ENCODE measurements around the gene CAPN9. TPM values are rescaled to one million over a fixed set of nuclear protein-coding genes. Genes with fewer than 3 reads are reported as not detected.
"Not testable (repeated sequence)": the region's sequence is repeated elsewhere in the genome, so short reads cannot be mapped to it uniquely, and the experiment has no call there.

Gene CAPN9
- total RNA-seq (not detected), polyA plus RNA-seq (not detected)

- Mint-ChIP-seq H3K36me3 (no peaks in the 10 kb centered on the region), H3K27ac (peak within 1 kb of the TSS in 1 of 8 donors; percentile 23), H3K4me3 (no peak within 1 kb of the TSS), H3K9me3 (no peaks in the 10 kb centered on the region), H3K27me3 (peaks cover 13 to 15% of the 10 kb centered on the region in 2 donors), H3K4me1 (no peaks in the 10 kb centered on the region)
- no peaks in the 10 kb centered on the region for H3K36me3 ChIP-seq (ENCODE audit: insufficient read depth, low read length)
- no peak within 1 kb of the TSS for H3K27ac ChIP-seq (ENCODE audit: low read depth, low read length)
- DNase-seq: no peak
- H3K4me3 ChIP-seq (ENCODE audit: low read length): no peak within 1 kb of the TSS
- no peaks in the 10 kb centered on the region for H3K4me1 ChIP-seq (ENCODE audit: insufficient read depth, low read length)
- no peaks in the 10 kb centered on the region for H3K9me3 ChIP-seq (ENCODE audit: low read length)
- POLR2A ChIA-PET: no interaction called here
- CTCF ChIA-PET: no interaction called here
- H3K27me3 ChIP-seq (ENCODE audit: insufficient read depth, low read length, poor library complexity, severe bottlenecking): no peaks in the 10 kb centered on the region
Observed at GRCh38 chr1:230747127-230747730, at the start of gene CAPN9. CAPN9 (plus strand) TSS chr1:230747388; CDS start chr1:230747497, 109 bp downstream.

- Mint-ChIP-seq H3K27ac (no peak overlapping the region), H3K27me3 (peaks cover 4 to 7% of the 10 kb centered on the region in 2 donors), H3K9me3 (no peaks in the 10 kb centered on the region), H3K36me3 (peaks cover 0 to 13% (median 4%) of the 10 kb centered on the region in 3 donors), H3K4me1 (peaks cover 0 to 4% (median 2%) of the 10 kb centered on the region in 3 donors), H3K4me3 (no peak overlapping the region)
- POLR2A ChIA-PET: no interaction called here
- no peak overlapping the region for H3K27ac ChIP-seq (ENCODE audit: low read depth, low read length)
- CTCF ChIA-PET: no interaction called here
- no peaks in the 10 kb centered on the region for H3K4me1 ChIP-seq (ENCODE audit: insufficient read depth, low read length)
- no peaks in the 10 kb centered on the region for H3K36me3 ChIP-seq (ENCODE audit: insufficient read depth, low read length)
- no peak for DNase-seq
- H3K27me3 ChIP-seq (ENCODE audit: insufficient read depth, low read length, poor library complexity, severe bottlenecking): peaks cover 3% of the 10 kb centered on the region
- H3K4me3 ChIP-seq (ENCODE audit: low read length): no peak overlapping the region
- no peaks in the 10 kb centered on the region for H3K9me3 ChIP-seq (ENCODE audit: low read length)
Observed at GRCh38 chr1:230698130-230698529, 49.1 kb upstream of the CAPN9 start.

GRCh38 chr1:230698964-230699363, 48.2 kb upstream of the CAPN9 start:
- H3K4me3 ChIP-seq (ENCODE audit: low read length); H3K36me3 ChIP-seq (ENCODE audit: insufficient read depth, low read length); H3K4me1 ChIP-seq (ENCODE audit: insufficient read depth, low read length); H3K27ac ChIP-seq (ENCODE audit: low read depth, low read length); POLR2A ChIA-PET; CTCF ChIA-PET; H3K9me3 Mint-ChIP-seq; DNase-seq; H3K27ac Mint-ChIP-seq; H3K4me3 Mint-ChIP-seq; H3K4me1 Mint-ChIP-seq; H3K27me3 ChIP-seq (ENCODE audit: insufficient read depth, low read length, poor library complexity, severe bottlenecking); H3K9me3 ChIP-seq (ENCODE audit: low read length); H3K36me3 Mint-ChIP-seq; H3K27me3 Mint-ChIP-seq: not testable (repeated sequence)

GRCh38 chr1:230699716-230700115, 47.5 kb upstream of the CAPN9 start:
- peaks cover 5 to 7% of the 10 kb centered on the region in 2 donors for H3K27me3 Mint-ChIP-seq
- DNase-seq: no peak
- Histone ChIP-seq H3K4me1 (ENCODE audit: insufficient read depth, low read length) (no peaks in the 10 kb centered on the region), H3K9me3 (ENCODE audit: low read length) (no peaks in the 10 kb centered on the region), H3K27me3 (ENCODE audit: insufficient read depth, low read length, poor library complexity, severe bottlenecking) (peaks cover 3% of the 10 kb centered on the region), H3K36me3 (ENCODE audit: insufficient read depth, low read length) (no peaks in the 10 kb centered on the region), H3K4me3 (ENCODE audit: low read length) (no peak overlapping the region), H3K27ac (ENCODE audit: low read depth, low read length) (no peak overlapping the region)
- ChIA-PET CTCF (no interaction called here), POLR2A (no interaction called here)
- peaks cover 0 to 2% (median 0%) of the 10 kb centered on the region in 3 donors for H3K4me1 Mint-ChIP-seq
- H3K4me3 Mint-ChIP-seq: no peak overlapping the region
- peaks cover 0 to 2% (median 0%) of the 10 kb centered on the region in 3 donors for H3K36me3 Mint-ChIP-seq
- H3K27ac Mint-ChIP-seq: peak overlapping the region in 1 of 8 donors; percentile 33
- H3K9me3 Mint-ChIP-seq: no peaks in the 10 kb centered on the region

GRCh38 chr1:230700132-230700531, 47.1 kb upstream of the CAPN9 start:
- H3K27ac Mint-ChIP-seq: no peak overlapping the region
- Histone ChIP-seq H3K4me3 (ENCODE audit: low read length) (no peak overlapping the region), H3K36me3 (ENCODE audit: insufficient read depth, low read length) (no peaks in the 10 kb centered on the region), H3K9me3 (ENCODE audit: low read length) (no peaks in the 10 kb centered on the region), H3K27me3 (ENCODE audit: insufficient read depth, low read length, poor library complexity, severe bottlenecking) (peaks cover 3% of the 10 kb centered on the region), H3K4me1 (ENCODE audit: insufficient read depth, low read length) (no peaks in the 10 kb centered on the region), H3K27ac (ENCODE audit: low read depth, low read length) (no peak overlapping the region)
- CTCF ChIA-PET: no interaction called here
- H3K4me1 Mint-ChIP-seq: peaks cover 0 to 2% (median 0%) of the 10 kb centered on the region in 3 donors
- H3K4me3 Mint-ChIP-seq: no peak overlapping the region
- POLR2A ChIA-PET: no interaction called here
- no peaks in the 10 kb centered on the region for H3K9me3 Mint-ChIP-seq
- peaks cover 0 to 2% (median 0%) of the 10 kb centered on the region in 3 donors for H3K36me3 Mint-ChIP-seq
- DNase-seq: no peak
- H3K27me3 Mint-ChIP-seq: peaks cover 5 to 8% of the 10 kb centered on the region in 2 donors

- Histone ChIP-seq H3K4me3 (ENCODE audit: low read length) (no peak overlapping the region), H3K27me3 (ENCODE audit: insufficient read depth, low read length, poor library complexity, severe bottlenecking) (peaks cover 3% of the 10 kb centered on the region), H3K9me3 (ENCODE audit: low read length) (no peaks in the 10 kb centered on the region), H3K4me1 (ENCODE audit: insufficient read depth, low read length) (no peaks in the 10 kb centered on the region), H3K27ac (ENCODE audit: low read depth, low read length) (no peak overlapping the region), H3K36me3 (ENCODE audit: insufficient read depth, low read length) (no peaks in the 10 kb centered on the region)
- H3K4me3 Mint-ChIP-seq: no peak overlapping the region
- H3K27ac Mint-ChIP-seq: no peak overlapping the region
- no peak for DNase-seq
- no peaks in the 10 kb centered on the region for H3K9me3 Mint-ChIP-seq
- CTCF ChIA-PET: no interaction called here
- H3K36me3 Mint-ChIP-seq: no peaks in the 10 kb centered on the region
- H3K4me1 Mint-ChIP-seq: no peaks in the 10 kb centered on the region
- peaks cover 7 to 8% of the 10 kb centered on the region in 2 donors for H3K27me3 Mint-ChIP-seq
- POLR2A ChIA-PET: no interaction called here
Observed at GRCh38 chr1:230701434-230701833, 45.8 kb upstream of the CAPN9 start.

GRCh38 chr1:230701895-230702768, 45.1 kb upstream of the CAPN9 start:
- Histone ChIP-seq H3K4me3 (ENCODE audit: low read length) (no peak overlapping the region), H3K36me3 (ENCODE audit: insufficient read depth, low read length) (no peaks in the 10 kb centered on the region), H3K27me3 (ENCODE audit: insufficient read depth, low read length, poor library complexity, severe bottlenecking) (peaks cover 3% of the 10 kb centered on the region), H3K4me1 (ENCODE audit: insufficient read depth, low read length) (no peaks in the 10 kb centered on the region), H3K27ac (ENCODE audit: low read depth, low read length) (no peak overlapping the region), H3K9me3 (ENCODE audit: low read length) (no peaks in the 10 kb centered on the region)
- Mint-ChIP-seq H3K4me1 (no peaks in the 10 kb centered on the region), H3K27ac (no peak overlapping the region), H3K27me3 (peaks cover 7 to 15% of the 10 kb centered on the region in 2 donors), H3K9me3 (no peaks in the 10 kb centered on the region), H3K36me3 (no peaks in the 10 kb centered on the region), H3K4me3 (no peak overlapping the region)
- ChIA-PET CTCF (no interaction called here), POLR2A (no interaction called here)
- no peak for DNase-seq

- Mint-ChIP-seq H3K9me3 (no peaks in the 10 kb centered on the region), H3K27me3 (peaks cover 8 to 21% of the 10 kb centered on the region in 2 donors), H3K4me3 (no peak overlapping the region), H3K36me3 (no peaks in the 10 kb centered on the region), H3K4me1 (peaks cover 2 to 6% (median 6%) of the 10 kb centered on the region in 3 donors), H3K27ac (no peak overlapping the region)
- Histone ChIP-seq H3K27ac (ENCODE audit: low read depth, low read length) (no peak overlapping the region), H3K27me3 (ENCODE audit: insufficient read depth, low read length, poor library complexity, severe bottlenecking) (peaks cover 3% of the 10 kb centered on the region), H3K4me3 (ENCODE audit: low read length) (no peak overlapping the region), H3K4me1 (ENCODE audit: insufficient read depth, low read length) (no peaks in the 10 kb centered on the region), H3K9me3 (ENCODE audit: low read length) (no peaks in the 10 kb centered on the region), H3K36me3 (ENCODE audit: insufficient read depth, low read length) (no peaks in the 10 kb centered on the region)
- ChIA-PET POLR2A (no interaction called here), CTCF (no interaction called here)
- no peak for DNase-seq
Observed at GRCh38 chr1:230702934-230703678, 44.1 kb upstream of the CAPN9 start.
